HG03139 (cell line): Measurements from ENCODE around the gene TBCEL.

Experiments used
- ATAC-seq: cut with Tn5 transposase; IDR thresholded peaks from one replicate; pipeline ENCODE4 v1.9.1; 2021; ENCODE audit not compliant: unreplicated experiment

The TBCEL gene

DNA sequence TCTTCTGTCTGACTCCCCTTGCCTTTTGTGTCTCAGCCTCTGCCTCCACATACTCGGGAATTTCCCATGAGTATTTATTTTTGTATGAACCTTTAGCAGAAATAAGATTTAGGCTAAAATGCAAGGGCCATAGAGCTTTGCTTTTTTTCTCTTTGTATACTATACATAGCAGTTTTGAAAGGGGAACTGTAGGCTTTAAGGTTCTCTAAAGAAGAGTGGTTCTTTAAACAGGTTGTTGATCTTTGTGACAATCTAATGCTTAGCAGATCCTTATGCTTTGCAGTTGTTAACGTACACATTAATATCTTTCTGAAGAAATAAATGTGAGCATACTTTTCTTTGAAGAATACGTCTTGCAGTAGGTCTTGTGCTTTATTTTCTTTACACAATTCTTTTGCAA, 35.0 kb downstream of the TBCEL start:
- ATAC-seq = no peak

DNA sequence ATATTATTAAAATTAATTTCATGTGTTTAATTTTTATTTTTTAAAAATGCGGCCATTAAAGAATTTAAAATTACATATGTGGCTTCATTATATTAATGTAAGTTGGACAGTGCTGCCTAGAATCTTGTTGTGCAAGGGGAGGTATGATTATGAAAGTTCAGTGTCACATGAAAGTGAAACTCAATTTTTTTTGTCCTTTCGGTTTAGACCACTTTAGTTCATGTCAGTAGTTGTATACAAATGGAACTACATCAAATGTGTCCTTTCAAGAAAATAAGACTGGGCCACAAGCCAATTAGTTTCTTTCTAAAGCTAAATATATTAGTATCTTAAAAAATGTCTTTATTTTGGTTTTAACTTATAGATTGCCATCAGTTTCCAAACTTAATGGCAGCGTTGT, 35.7 kb downstream of the TBCEL start:
- ATAC-seq = peak; percentile 94

DNA sequence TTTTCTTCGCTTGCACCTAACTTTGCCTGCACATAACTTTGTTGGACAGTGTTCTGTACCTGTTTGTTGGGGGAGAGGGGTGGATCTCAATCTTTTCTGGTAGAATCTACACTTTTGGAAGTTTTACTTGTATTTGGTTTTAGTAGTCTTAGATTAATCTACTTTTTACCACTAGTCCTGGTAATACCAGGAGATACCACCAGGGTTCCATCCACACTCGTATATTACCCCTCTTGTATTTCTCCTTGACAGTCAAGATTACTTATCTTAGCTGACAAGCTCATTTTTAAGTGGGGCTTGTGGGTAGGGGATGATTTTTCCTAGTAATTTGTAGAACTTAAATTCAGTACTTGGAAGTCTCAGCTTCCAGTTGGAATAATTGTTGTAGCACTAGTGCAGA, 39.8 kb downstream of the TBCEL start:
- no peak for ATAC-seq

DNA sequence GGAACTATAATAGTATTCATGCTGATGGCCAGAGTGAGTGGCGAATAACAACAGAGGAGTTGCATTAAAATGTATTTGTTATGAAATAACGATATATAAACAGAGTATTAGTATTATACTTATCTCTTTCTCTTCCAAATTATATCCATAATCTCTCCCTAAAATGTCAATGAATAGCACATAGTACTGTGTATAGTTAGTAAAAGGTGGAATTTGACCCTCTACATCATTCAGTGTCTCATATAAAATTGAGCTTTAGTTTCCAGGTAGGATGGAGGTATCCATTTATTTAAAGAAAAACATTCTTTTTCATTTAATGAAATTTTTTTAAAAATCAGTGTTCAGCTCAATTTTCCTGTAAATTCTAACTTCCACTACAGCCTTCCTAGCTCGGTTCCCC, 42.7 kb downstream of the TBCEL start:
- no peak for ATAC-seq

DNA sequence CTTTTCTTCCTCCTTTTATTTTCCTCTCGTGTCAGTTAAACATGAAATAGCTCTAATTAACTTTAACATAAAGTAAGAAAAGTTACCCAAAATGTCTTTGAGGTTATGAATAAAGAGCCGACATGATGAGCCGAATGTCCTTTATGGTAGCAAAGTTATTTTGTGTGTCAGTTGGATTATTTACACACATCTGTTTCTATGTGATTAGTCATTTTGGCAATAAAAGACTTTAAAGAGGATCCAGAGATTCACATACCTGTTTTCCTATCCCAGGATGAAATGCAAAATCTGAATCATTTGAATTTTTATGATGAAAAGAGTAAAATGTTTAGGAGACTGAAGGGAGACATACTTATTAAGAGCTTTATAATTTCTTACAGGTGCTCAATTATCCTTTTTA, 43.1 kb downstream of the TBCEL start:
- no peak for ATAC-seq

DNA sequence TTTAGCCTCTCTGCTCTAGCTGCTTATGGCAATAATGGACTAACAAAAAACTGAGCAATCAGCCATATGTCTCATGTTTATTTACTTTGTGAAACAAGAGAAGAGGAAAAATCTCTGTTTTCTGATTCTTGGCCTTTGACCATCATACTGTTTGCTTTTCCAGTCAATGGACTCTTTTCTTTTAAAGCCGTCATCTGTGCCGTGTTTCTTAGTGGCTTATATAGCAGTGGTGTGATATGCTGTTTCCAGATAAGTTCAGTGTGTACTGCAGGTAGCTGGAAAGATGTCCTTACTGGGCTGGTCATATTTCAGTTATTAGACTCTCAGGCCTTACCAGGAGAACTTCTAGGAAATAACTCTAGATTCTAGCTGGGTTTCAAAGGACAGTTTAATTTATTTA, 43.6 kb downstream of the TBCEL start:
- no peak for ATAC-seq

DNA sequence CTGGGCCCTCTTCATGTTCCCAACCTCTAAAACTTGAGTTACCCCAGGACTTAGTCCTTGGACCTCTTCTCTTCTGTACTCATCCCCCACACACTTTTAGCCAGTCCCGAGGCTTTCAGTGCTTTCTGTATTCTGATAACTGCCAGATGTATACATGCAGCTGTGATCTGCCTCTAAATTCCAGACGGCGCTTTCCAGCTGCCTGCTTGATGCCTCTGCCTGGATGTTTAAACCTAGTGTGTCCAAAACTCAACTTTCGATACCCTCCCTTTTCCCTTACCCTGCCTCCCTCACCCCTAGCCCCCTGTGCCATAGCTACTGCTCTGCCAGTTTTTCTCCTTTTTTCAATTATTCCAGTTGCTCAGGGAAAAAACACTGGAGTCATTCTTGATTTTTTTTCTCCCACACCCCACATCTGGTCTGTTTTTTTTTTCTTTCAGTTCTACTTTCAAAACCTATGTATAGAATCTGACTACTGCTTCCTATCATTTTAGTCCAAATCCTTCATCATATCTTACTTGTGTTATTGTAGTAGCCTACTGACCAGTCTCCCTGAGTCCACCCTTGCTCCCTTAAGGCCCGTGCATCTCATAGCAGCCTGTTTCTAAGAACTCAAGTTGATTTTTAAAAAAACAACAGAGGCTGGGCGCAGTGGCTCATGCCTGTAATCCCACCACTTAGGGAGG, 44.2 kb downstream of the TBCEL start:
- no peak for ATAC-seq

DNA sequence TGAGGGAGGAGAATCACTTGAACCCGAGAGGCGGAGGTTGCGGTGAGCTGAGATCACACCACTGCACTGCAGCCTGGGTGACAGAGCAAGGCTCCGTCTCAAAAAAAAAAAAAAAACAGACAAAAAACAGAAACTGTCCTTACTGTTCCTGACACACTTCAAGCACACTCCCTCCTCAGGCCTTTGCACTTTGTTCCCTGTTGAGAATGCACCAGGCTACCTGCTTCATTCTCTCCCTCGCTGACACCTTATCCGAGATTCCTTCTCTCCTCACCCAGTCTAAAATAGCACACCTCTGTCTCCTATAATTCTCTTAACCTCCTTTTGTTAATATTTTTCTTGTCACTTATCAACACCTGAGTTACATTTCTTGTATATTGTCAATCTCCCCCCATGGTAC, 44.9 kb downstream of the TBCEL start:
- ATAC-seq = no peak

DNA sequence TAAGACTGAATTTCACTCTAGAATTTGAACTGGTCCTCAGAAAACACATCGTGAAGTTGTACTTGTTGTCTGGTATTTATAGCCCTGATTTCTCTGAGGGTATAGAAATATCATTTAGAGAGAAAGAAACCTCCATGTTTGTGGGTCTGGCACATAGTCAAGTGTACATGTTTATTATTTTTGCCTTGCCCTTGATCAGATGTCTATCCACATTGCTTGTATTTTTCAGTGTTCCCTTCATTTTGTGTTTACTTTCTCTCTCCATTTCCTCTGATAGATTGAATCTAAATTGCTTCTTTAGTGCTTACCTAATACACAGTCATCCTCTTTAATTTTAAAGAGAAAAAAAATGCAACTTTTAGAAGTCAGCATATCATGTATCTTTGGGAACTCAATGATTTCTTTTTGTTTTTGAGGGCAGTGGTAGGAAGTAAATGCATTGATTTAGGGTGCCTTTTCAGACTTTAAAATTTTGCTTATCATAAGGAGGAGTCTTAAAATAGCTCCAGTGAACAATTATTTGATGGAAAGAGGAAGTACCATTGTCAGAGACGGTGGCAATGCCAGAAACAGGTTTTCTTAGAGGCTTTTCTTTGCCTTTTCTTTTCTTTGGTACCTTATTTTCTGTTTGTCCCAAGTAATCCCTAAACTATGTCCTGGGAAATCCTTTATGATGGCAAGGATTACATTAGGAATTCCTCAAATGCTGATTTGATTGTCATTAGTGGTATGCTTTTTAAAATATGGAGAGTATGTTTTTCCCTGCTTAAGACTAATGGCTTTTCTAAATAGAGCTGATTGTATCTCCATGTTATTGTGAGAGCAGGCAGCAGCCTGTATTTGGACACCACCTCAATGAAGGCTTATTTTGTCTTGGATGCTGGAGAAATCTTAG, 47.3 kb downstream of the TBCEL start:
- no peak for ATAC-seq

DNA sequence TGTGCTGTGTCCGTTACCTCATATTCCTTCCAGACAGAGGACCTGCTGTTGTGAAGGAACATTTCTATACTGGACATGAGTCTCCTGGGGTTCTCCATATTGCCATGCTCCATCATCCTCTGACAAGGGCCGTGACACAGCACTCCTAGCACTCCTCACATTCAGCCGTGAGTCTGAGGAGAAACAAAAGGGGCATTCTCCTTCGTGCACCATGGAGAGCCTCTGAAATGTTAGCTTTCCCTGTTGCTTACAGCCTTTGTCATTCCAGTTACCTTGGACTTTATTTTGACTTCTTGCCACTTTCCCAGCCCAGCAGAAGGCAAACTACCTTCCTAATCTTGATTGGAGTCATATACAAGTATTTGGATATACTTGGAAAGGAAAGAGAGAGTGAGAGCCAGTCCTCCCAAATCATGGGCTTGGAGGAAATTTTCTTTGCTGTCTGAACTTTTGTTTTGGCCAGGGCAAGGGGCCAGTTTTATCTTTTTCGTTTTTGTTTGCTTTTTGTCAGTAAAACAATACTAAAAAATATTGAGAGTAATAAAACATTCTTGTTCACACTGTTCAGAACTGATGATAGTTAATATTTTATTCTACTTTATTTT, 48.0 kb downstream of the TBCEL start:
- ATAC-seq = no peak

DNA sequence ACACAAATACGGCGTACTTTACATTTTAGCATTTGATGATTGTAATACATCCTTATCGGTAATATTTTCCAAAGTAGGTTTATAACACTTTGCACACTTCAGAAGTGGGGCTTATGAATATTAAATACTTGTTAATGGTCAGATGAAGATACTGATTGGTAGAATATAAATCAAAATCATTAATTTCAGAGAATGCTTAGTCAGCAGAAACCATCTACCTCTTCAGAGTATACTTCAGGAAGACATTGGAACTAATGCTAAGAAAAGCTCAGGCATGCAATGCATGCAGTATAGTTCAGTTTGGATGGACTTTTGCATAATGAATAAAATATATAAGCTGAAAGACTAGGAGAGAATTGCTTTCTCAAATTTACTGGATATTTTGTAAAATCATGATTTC, 57.4 kb downstream of the TBCEL start:
- ATAC-seq = no peak

DNA sequence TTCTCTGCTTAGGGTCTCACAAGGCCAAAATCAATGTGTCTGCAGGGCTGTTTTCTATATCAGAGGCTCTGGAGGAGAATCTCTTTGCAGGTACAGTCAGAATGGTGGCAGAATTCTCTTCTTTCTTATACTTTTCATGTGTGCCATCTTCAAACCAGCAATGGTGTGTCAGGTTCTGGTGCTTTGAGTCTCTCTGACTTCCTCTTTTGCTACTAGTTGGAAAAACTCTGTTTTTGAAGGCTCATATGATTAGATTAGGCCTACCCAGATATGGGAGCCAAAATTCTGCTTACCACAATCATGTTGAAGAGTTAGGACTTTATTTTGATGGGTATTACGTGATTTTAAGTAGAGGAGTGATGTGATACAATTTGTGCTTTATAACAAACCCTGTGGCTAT, 58.3 kb downstream of the TBCEL start:
- no peak for ATAC-seq

DNA sequence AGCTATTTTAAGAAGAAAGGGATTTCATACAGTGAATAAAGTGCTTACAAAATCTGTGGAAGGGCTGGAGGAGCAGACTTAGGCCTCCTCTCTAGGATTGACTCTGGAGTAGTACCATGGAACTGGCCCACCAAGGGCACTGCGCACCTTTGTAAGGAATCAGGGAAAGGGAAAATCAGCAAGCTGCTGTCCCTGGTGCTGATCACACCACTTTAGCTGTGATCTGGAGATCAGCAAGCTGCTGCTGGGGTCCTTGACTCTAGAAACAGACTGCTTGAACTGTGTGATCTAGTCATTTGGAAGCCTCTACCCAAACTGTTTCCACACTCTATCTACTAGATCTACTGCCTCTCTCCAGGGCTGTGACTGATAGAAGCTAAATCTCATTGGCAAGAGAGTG, 58.8 kb downstream of the TBCEL start:
- no peak for ATAC-seq

DNA sequence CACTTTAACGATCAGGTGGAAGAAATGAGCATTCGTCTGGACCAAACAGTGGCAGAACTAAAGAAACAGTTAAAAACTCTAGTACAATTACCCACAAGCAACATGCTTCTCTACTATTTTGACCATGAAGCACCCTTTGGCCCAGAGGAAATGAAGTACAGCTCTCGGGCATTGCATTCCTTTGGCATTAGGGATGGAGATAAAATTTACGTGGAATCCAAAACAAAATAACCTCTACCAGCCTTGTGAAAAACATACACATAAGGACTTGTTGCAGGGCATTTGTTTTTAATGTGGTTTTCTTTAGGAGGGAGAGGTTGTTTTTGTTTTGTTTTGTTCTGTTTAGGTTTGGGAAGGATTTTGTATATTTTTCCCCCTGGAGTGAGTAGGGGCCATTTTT, 63.0 kb downstream of the TBCEL start:
- ATAC-seq = no peak

DNA sequence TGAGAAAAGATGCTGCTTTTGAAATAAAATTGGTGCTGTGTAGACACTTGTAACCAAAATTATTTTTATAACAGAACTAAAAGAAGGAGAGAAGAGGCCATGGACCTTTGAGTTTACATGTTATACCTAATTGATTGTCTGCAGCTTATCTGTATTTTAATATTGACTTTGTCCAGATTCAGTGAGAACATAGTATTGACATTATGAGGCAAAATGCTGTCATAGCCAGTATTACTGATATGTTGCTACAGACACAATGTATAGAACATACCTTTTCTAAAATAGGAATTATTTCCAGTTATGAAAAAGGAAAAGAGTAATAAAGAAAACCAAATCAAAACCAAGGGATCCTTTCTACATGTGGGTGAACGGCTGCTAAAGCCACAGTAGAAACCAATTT, 65.7 kb downstream of the TBCEL start:
- no peak for ATAC-seq

DNA sequence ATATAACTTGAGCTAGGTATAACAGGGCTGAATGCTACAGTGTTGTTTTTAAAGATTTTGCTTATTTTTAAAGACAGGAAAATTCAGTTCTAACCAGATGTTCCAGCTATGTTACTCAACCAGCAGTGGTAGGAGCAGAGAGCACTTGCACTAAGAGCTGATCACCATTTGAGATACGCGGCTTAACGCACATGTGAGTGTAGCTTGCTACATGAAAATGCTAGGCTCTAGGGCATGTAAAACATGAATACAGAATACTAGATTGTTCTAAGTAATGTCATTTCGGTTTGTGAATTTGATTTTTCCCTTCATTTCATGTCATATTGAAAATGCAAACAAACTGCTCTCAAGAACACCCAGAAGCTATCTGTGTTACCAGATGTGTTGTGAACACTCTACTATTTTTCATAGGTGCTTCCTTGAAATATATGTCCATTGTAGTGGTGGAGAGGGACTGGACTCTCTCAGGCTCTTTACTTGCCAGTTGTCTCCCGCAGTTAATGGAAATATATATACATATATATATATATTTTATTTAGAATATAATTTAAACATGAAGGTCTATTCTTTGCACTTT, 66.3 kb downstream of the TBCEL start:
- no peak for ATAC-seq

DNA sequence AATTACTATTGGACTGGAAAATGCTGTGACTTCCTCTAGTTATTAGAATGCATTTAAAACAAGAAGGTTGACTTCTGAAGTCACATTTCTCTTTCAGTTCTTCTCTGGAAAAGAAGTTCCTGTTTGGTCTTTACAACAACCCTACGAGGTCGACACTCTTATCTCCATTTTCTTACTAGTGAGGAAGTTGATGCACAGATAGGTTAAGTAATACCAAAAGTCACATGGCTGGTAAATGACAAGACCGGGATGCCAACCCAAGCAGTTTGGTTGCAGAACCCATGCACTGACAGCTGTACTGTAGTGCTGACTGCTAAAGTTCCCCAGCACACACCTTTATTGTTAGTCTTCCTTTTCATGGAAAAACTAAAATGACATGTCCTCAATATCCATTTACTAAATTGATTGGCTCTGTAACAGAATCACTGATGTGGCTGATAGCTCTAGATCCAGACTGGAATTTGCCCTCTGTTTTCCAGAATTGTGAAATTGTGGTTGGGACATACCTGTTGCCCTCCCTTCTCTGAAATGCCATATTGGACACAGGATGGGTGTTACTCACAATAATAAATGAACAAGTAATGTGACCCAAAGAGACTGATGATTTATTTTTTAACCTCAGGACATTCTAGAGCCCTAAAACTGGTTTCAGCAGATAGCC, 67.7 kb downstream of the TBCEL start:
- ATAC-seq = no peak

DNA sequence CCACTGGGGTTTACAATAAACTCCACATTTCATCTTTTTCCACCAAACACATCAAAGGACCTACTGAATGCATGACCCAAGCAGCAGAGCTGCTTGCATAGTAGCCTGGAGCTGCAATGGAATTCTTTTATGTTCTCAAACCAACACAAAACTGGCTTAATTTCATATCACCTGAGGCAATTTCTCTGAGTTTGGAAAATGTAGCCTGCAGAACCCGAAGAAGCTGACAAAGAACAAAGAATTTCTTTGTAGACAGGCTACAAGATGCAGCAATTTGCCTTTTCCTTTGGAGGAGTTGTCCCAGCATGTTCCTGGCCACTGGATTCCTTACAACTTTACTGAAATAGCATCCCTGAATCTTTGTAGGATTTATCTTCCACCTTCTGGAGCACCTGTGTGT, 71.7 kb downstream of the TBCEL start:
- no peak for ATAC-seq

DNA sequence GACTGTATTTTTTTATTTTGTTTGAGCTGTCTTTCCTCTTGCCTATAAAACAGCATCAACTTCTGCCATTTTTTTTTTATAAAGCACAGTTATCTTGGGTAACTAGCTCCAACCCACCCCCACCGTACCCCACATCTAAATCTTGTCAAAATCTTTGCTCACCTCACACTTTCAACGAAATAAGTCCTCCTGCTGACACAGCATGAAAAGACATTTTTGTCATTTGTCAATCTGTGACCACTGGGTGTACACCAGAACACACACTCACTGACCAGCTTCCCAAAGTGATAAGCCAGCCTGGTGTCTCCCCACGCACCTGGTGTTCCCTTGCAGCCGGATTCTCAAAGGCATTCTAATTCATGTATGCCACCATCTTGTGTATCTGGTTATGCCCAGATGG, 75.5 kb downstream of the TBCEL start:
- no peak for ATAC-seq

DNA sequence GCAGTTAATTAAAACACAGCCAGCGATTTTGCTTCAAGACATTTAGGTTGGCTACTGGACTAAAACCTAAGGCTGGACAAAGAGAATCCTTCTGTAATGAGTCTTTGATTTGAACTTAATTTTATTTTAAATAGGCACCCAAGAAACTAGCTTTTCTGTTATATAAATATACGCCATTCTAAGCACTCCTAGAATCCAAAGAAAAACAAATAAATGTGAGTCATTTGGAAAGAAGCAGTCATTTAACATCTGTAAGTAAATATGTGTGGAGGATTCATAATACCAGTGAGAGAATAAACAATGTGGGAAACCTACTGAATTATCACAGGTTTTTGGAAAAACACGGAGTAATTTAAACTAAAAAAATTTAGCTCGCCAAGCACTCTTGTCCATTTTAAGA, 76.0 kb downstream of the TBCEL start:
- ATAC-seq = no peak

DNA sequence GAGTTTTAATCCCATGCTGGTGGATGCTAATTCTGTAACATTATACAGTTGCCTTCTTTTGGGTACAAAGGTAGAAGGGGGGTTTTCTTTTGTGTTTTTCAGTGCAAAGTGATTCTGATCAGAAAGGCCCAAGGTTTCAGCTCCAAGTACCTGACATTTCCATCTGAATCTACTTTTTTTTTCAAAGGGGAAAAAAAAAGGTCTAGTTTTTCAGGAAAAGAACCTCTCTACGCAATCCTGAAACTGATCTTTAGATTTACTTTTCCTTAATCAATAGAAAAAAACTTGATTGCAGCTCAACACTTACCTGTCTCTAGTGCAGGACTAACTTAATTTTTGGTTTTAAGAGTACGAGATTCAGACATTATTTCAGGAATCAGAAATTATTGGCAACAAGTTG, 77.0 kb downstream of the TBCEL start, which contains the start of gene TECTA:
TECTA (plus strand) TSS at position 301 of the 400 bp plus-strand sequence. CDS start 1,423 bp downstream, outside the sequence.
- no peak for ATAC-seq
